ENCODE measurements around the gene FAM236D. TPM values are rescaled to one million over a fixed set of nuclear protein-coding genes. Genes with fewer than 3 reads are reported as not detected.
"Not testable (repeated sequence)": the region's sequence is repeated elsewhere in the genome, so short reads cannot be mapped to it uniquely, and the experiment has no call there.

Gene FAM236D
- total and polyA plus RNA-seq, 12 donors: not detected

DNA sequence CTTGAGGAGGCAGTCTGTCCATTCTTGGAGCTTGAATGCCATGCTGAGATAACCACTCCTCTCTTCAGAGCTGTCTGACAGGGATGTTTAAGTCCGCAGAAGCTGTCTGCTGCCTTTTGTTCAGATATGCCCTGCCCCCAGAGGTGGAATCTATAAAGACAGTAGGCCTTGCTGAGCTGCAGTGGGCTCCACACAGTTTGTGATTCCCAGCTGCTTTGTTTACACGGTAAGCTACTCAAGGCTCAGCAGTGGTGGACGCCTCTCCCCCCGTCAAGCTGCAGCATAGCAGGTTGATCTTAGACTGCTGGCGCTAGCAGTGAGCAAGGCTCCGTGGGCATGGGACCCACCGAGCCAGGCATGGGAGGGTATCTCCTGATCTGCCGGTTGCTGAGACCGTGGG, 47.6 kb downstream of the FAM236D start:
- H3K4me1 ChIP-seq (replicated peaks in 1 of 2); H3K4me3 ChIP-seq; H3K36me3 ChIP-seq (replicated peaks in 1 of 2); H3K9me3 ChIP-seq (replicated peaks in 1 of 3); H3K27ac ChIP-seq; DNase-seq; H3K27me3 ChIP-seq; intact Hi-C loops (cut with DNase I): not testable (repeated sequence)
- WGBS, 4 donors: no CpG with 5 or more reads among the region's 9 CpGs

Other genes with a start within 250 kb of the FAM236D start
- gene HDAC8, start 235.4 kb downstream of the FAM236D start, total RNA-seq: 10 to 100 TPM; 32.1 to 62.8 (median 45.7) TPM
- gene HDAC8, start 235.4 kb downstream of the FAM236D start, polyA plus RNA-seq: 100 to 1,000 TPM in 2 of 3 donors, 10 to 100 TPM in 1; 59.3 to 232 (median 111) TPM
- 10 to 100 TPM; 18.5 to 46.4 (median 40.5) TPM for gene PHKA1, start 93.9 kb downstream of the FAM236D start, total RNA-seq
- 10 to 100 TPM; 11.8 to 22.6 (median 11.9) TPM for gene PHKA1, start 93.9 kb downstream of the FAM236D start, polyA plus RNA-seq
- gene DMRTC1B, start 31.3 kb downstream of the FAM236D start, total RNA-seq: 1 to 10 TPM in 1 of 9 donors, under 1 TPM in 4, not detected in 4; 0.28 to 1.3 (median 0.42) TPM
- 1 to 10 TPM in 1 of 3 donors, under 1 TPM in 2; 0.67 to 2.3 (median 0.80) TPM for gene DMRTC1B, start 31.3 kb downstream of the FAM236D start, polyA plus RNA-seq
- gene FAM236B, start 25.6 kb downstream of the FAM236D start, total RNA-seq: not detected
- gene FAM236B, start 25.6 kb downstream of the FAM236D start, polyA plus RNA-seq: not detected
- gene FAM236C, start 104.4 kb upstream of the FAM236D start, total RNA-seq: not detected
- gene FAM236C, start 104.4 kb upstream of the FAM236D start, polyA plus RNA-seq: not detected
- gene FAM236A, start 130.0 kb upstream of the FAM236D start, total RNA-seq: not detected
- gene FAM236A, start 130.0 kb upstream of the FAM236D start, polyA plus RNA-seq: not detected
- 1 to 10 TPM in 1 of 9 donors, under 1 TPM in 5, not detected in 3; 0.11 to 1.3 (median 0.32) TPM for gene DMRTC1, start 135.6 kb upstream of the FAM236D start, total RNA-seq
- under 1 TPM in 2 of 3 donors, not detected in 1; 0.03 to 0.46 TPM for gene DMRTC1, start 135.6 kb upstream of the FAM236D start, polyA plus RNA-seq
- 1 to 10 TPM in 1 of 9 donors, under 1 TPM in 2, not detected in 6; 0.11 to 1.8 (median 0.41) TPM for gene PABPC1L2B, start 194.7 kb upstream of the FAM236D start, total RNA-seq
- gene PABPC1L2B, start 194.7 kb upstream of the FAM236D start, polyA plus RNA-seq: under 1 TPM; 0.03 to 0.42 (median 0.32) TPM